ENCODE measurements around the gene ANTXR1.
A peak's percentile ranks its signal among the peaks of the same experiment; 100 is the strongest.

The ANTXR1 gene

GRCh38 chr2:69188182-69188900 lies 175.4 kb downstream of the ANTXR1 start:
- no peak for DNase-seq

- no peak for DNase-seq
These were observed 177.9 kb downstream of the ANTXR1 start for GRCh38 chr2:69190743-69191404.

- DNase-seq, result peak; percentile 73
These were observed 178.7 kb downstream of the ANTXR1 start for GRCh38 chr2:69191634-69192033.

GRCh38 chr2:69192176-69192945 lies 179.4 kb downstream of the ANTXR1 start:
- peak; percentile 86 for DNase-seq

DNA sequence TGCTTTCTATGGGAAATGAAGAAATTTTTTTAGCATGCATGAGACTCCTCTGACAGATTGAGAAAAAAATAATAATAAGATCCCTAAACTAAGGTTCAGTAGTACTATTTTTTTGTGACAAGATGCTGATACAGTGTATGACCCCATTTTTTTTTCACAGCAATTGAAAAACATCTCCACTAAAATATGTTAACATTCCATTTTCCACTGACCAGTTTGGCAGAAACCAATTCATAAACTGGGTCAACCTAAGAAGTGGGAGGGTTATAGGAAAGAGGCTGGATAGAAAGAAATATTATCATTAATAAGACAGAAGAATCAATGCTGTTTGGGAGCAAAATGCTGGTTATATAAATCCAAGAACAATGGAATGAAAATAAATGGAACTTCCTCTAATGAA lies 182.7 kb downstream of the ANTXR1 start:
- no peak for DNase-seq

DNA sequence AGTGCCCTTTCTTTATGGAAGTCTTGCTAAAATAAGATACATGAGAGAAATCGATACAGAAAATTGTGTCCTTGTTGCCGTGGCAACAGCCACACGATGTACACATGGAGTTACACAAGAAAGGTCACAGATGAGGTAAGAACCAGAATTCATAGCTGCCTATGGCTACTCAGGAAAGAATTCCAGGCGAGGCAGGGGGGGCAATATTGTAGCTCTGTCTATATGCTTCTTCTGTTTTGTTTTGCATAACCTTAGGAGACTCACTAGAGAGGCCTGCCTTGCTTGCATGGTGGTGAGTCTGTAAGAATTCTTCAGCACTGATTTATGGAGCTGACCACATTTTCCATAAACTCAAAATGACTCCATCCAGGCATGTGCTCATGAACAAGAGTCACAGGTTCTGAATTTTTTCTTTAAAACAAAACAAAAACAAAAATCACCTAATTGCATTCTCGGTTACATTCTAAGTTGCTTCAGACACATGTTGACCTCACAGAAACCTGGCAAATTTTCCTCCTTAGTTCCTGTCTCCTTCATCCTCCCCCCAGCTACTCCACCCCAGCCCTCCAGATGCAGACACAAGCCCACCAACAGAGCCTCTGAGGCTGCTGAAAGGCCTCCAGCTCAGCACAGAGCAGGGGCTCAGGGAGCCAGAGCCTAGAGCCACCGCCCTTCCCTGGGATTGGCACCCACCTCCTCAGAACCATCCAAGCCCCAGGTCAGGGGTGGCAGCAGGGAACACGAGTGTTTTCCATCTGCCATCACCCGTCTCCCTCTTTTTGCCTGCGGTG lies 183.5 kb downstream of the ANTXR1 start:
- DNase-seq, result peak; percentile 99

DNA sequence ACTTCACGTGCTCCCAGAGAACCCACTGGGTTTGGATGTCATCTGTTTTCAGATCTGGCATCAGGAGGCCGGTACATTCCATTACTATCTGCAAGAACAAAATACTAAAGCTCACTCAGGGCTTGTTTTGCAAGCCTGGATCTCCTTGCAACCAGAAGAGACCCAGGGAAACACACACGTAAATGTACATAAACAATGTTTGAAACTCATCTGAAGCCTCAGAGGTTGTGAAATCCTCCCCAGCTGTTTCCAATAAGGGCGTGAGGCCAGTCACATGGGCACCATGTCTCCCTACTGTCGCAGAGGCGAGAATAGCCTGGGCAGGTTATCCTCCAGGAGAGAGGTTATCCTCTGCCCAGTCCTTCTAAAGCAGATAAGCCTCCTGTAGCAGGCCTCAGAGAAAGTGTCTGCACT lies 187.1 kb downstream of the ANTXR1 start:
- DNase-seq, result peak; percentile 86

- no peak for DNase-seq
These were observed 188.3 kb downstream of the ANTXR1 start for GRCh38 chr2:69201259-69201658.

- no peak for DNase-seq
These were observed 189.3 kb downstream of the ANTXR1 start for GRCh38 chr2:69202327-69202726.

GRCh38 chr2:69203166-69203985 lies 190.4 kb downstream of the ANTXR1 start:
- no peak for DNase-seq

DNA sequence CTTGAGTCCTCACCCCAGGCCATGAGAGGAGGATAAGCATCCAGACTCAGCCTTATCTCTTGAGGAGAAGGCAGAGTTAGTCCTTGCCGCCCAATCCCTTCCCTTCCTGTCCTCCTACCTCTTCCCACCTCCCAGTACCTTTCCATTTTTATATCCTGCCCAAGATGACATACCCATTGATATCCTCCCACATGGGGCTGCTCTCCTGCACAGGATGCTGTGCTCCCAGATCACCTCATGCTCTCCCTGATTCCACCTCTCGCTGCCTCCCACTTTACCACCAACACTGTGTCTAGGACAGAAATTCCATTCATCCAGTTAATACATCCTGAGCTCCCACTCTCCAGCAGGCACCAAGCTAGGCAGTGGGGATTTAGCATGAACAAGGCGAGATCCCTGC lies 191.7 kb downstream of the ANTXR1 start:
- no peak for DNase-seq

GRCh38 chr2:69205076-69205475 lies 192.1 kb downstream of the ANTXR1 start:
- DNase-seq, result no peak

DNA sequence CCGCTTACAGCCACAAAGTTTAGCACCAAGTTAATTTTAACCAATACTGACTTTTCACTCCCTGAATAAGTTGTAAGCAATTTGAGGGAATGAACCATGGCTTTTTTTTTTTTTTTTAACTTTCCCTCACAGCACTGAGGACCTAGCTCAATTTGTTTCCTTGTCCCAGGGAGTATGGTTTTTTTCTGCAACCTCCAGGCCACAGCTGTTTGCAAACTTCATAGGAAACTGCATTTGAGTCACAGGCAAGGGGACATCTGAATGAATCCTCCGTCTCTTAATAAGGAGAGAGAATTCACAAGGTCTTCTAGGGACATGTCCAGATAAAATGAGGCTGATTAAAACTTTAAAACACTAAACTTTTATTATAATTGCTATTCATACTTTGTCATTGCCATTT lies 192.5 kb downstream of the ANTXR1 start:
- DNase-seq, result no peak

DNA sequence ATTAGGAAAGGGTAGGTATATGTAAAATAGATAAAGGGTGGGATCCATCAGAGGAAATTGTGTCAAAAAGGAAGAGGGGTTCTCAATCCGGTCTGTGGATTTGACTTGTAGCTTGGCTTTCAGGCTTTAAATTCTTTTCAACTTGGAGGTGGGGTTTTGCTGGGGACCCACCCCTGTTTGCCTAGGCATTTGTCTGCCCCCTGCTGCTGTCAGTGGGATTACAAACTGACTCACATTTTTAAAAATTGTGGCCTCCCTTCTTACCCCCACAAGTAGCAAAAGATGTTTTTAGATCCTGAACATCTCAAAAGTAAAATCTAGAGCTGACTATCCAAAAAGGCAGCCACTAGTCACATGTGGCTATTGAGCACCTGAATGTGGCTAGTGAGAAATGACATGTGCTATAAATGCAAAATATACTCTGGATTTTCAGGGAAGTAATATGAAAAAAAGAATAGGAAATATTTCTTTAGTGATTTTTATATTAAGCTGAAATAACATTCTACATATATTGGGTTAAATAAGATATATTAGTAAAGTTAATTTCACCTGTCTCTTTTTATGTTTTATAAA lies 195.1 kb downstream of the ANTXR1 start:
- DNase-seq, result no peak

DNA sequence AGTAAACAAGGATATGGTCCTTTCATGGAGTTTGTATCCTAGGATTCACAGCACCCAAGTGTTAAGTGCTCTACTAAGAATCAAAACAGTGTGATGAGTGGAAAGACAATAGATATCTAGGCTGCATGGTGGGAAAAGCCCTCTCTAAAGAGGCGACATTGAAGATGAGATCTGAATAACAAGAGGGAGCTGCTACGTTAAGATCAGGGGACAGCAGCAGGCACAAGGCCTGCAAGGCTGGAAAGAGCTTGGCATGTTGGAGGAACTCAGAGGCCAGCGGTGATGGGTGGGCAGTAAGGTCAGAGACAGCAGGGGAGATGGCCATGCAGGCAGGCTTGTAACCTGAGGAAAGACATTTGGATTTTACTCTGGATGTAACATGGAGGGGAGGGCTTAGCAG lies 196.5 kb downstream of the ANTXR1 start:
- no peak for DNase-seq

DNA sequence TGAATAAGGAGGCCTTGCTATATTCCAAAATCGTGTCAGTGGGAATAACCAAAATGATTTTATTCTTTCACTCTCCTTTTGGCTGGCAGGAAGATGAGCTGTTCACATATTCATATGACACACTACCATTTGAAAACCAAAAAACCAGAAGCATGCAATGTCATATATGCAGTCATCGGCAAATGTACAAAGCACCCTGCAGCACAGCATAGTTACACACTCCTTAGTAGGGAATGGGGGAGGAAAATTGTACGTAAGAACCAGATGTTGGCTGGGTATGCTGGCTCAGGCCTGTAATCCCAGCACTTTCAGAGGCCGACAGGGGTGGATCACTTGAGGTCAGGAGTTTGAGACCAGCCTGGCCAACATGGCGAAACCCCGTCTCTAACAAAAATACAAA lies 197.4 kb downstream of the ANTXR1 start:
- peak; percentile 59 for DNase-seq

DNA sequence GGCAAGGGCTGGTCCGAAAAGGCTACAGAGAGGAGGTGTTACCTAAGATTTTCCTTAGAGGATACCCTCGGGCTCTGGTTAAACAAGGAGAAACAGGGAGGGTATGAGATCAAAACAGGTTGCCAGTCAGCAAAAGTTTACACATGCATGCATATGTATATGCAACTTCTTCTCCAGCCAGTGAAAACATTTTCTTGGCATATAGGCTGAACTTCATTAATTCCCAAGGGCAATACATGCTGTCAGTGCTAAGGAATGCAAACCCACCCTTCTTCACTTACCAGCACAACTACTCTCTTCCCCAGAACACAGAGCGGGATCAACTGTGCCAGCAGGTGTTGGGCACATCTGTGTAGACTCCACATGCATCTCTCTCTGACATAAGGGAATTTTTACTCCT lies 198.1 kb downstream of the ANTXR1 start:
- DNase-seq, result peak; percentile 44

- no peak for DNase-seq
These were observed 198.7 kb downstream of the ANTXR1 start for GRCh38 chr2:69211686-69212085.

DNA sequence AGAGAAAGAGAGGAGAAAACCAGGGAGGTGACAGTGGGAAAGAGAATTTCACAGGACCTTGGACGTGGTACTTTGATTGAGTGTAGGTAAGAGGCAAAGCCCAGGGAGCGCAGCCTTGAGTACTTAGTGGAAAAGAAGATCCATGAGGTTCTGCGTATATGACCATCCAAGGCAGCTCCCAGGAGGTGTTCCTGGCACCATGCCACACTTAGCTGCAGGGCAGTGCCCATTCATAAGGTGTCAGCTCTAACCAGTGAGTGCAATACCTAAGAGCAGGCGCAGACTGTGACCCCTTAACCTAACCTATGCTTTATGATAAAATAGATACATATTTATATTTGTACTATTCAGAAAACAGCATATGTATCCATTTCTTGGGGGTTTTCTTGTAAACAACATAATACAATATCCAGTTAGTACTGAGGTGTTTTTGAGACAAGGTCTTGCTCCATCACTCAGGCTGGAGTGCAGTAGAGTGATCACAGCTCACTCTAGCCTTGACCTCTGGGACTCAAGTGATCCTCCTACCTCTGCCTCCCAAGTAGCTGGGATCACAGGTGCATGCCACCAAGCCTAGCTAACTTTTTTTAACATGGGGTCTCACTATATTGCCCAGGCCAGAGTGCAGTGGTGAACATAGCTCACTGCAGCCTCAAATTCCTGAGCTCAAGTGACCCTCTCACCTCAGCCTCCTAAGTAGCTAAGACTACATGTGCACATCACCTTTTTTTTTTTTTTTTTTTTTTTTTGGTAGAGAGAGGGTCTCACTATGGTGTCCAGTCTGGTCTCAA lies 199.5 kb downstream of the ANTXR1 start:
- no peak for DNase-seq

DNA sequence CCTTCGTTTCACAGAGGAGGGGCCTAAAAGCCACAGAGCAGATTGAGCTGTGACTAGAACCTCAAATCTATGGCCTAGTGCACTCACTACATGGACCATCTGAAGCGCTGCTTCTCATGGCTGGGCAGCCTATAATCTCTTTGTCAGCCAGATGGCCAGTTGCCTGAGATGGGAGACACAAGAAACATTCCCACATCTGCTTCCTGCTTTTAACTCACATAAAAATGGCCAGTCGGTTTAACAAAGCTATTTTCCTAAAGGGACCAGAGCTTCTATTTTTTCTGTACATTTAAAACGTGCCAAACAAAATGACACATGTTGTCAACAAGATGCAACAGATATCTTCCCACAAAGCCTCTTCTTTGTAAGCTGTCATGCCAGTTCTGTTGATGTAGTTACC lies 200.2 kb downstream of the ANTXR1 start:
- no peak for DNase-seq

GRCh38 chr2:69213782-69214181 lies 200.8 kb downstream of the ANTXR1 start:
- DNase-seq, result no peak

All from fibroblast of skin of right quadriceps (primary cell).